Measurements from ENCODE around the gene BFSP2.

BFSP2 gene

GRCh38 chr3:133371181-133371580, 28.7 kb upstream of the BFSP2 start:
- Histone ChIP-seq H3K79me2 (ENCODE audit: insufficient read depth, low read length) (no peaks in the 10 kb centered on the region), H3K4me2 (ENCODE audit: low read length) (no peak overlapping the region), H4K20me1 (ENCODE audit: insufficient read depth, low read length) (no peaks in the 10 kb centered on the region), H3K9me3 (ENCODE audit: low read length) (no peaks in the 10 kb centered on the region), H3K36me3 (ENCODE audit: insufficient read depth, low read length) (no peaks in the 10 kb centered on the region), H3K4me3 (ENCODE audit: low read depth, low read length, poor library complexity, severe bottlenecking) (no peak overlapping the region), H3K9ac (ENCODE audit: low read length) (no peak overlapping the region), H3K27me3 (ENCODE audit: insufficient read depth, low read length) (no peaks in the 10 kb centered on the region), H3K27ac (ENCODE audit: low read depth, low read length, poor library complexity, severe bottlenecking) (no peak overlapping the region), H3F3A (ENCODE audit: insufficient read depth, low read length) (no peaks in the 10 kb centered on the region), H3K4me1 (ENCODE audit: insufficient read depth, low read length, severe bottlenecking) (no peaks in the 10 kb centered on the region), H3K9me2 (ENCODE audit: low read depth, low read length) (no peaks in the 10 kb centered on the region), H2AFZ (ENCODE audit: low read length) (no peak overlapping the region)
- TF ChIP-seq EZH2 (IDR thresholded peaks at IDR 0.05; ENCODE audit: borderline replicate concordance, low read length) (no peak), CTCF (IDR thresholded peaks at IDR 0.05; ENCODE audit: low read length) (no peak)

GRCh38 chr3:133371676-133372075, 28.2 kb upstream of the BFSP2 start:
- Histone ChIP-seq H3K4me1 (ENCODE audit: insufficient read depth, low read length, severe bottlenecking) (no peaks in the 10 kb centered on the region), H3K36me3 (ENCODE audit: insufficient read depth, low read length) (no peaks in the 10 kb centered on the region), H3K9me3 (ENCODE audit: low read length) (no peaks in the 10 kb centered on the region), H3K27me3 (ENCODE audit: insufficient read depth, low read length) (no peaks in the 10 kb centered on the region), H3K9me2 (ENCODE audit: low read depth, low read length) (no peaks in the 10 kb centered on the region), H4K20me1 (ENCODE audit: insufficient read depth, low read length) (no peaks in the 10 kb centered on the region), H3K4me3 (ENCODE audit: low read depth, low read length, poor library complexity, severe bottlenecking) (no peak overlapping the region), H2AFZ (ENCODE audit: low read length) (no peak overlapping the region), H3K79me2 (ENCODE audit: insufficient read depth, low read length) (no peaks in the 10 kb centered on the region), H3K4me2 (ENCODE audit: low read length) (no peak overlapping the region), H3K9ac (ENCODE audit: low read length) (no peak overlapping the region), H3K27ac (ENCODE audit: low read depth, low read length, poor library complexity, severe bottlenecking) (no peak overlapping the region), H3F3A (ENCODE audit: insufficient read depth, low read length) (no peaks in the 10 kb centered on the region)
- TF ChIP-seq EZH2 (IDR thresholded peaks at IDR 0.05; ENCODE audit: borderline replicate concordance, low read length) (no peak), CTCF (IDR thresholded peaks at IDR 0.05; ENCODE audit: low read length) (no peak)

GRCh38 chr3:133374708-133375402, 25.0 kb upstream of the BFSP2 start:
- Histone ChIP-seq H3K79me2 (ENCODE audit: insufficient read depth, low read length) (no peaks in the 10 kb centered on the region), H3K9ac (ENCODE audit: low read length) (no peak overlapping the region), H3K9me3 (ENCODE audit: low read length) (no peaks in the 10 kb centered on the region), H3K4me3 (ENCODE audit: low read depth, low read length, poor library complexity, severe bottlenecking) (no peak overlapping the region), H3K9me2 (ENCODE audit: low read depth, low read length) (no peaks in the 10 kb centered on the region), H3K36me3 (ENCODE audit: insufficient read depth, low read length) (no peaks in the 10 kb centered on the region), H4K20me1 (ENCODE audit: insufficient read depth, low read length) (no peaks in the 10 kb centered on the region), H3K27ac (ENCODE audit: low read depth, low read length, poor library complexity, severe bottlenecking) (no peak overlapping the region), H3K4me2 (ENCODE audit: low read length) (no peak overlapping the region), H3K27me3 (ENCODE audit: insufficient read depth, low read length) (no peaks in the 10 kb centered on the region), H3K4me1 (ENCODE audit: insufficient read depth, low read length, severe bottlenecking) (no peaks in the 10 kb centered on the region), H2AFZ (ENCODE audit: low read length) (no peak overlapping the region), H3F3A (ENCODE audit: insufficient read depth, low read length) (no peaks in the 10 kb centered on the region)
- TF ChIP-seq CTCF (IDR thresholded peaks at IDR 0.05; ENCODE audit: low read length): no peak
- no peak for TF ChIP-seq EZH2 (IDR thresholded peaks at IDR 0.05; ENCODE audit: borderline replicate concordance, low read length)
